Suprapubic skin (tissue), 4 donors: ENCODE data around the gene SYNDIG1.

ENCODE experiments used
- EP300 ChIP-seq: sonication (generic); formaldehyde crosslinking; IDR thresholded peaks from one replicate; pipeline ENCODE4 v1.6.1; 2017; ENCODE audit warnings: antibody characterized with exemption
- POLR2A ChIP-seq, 2 donors: fragments of 450-650 bp; IDR thresholded peaks; one replicate each; pipeline ENCODE4 v1.6.1; 2017; ENCODE audit warnings: antibody characterized with exemption in 2 of 2, mild to moderate bottlenecking in 2 of 2, moderate library complexity in 2 of 2
- POLR2AphosphoS5 ChIP-seq, 3 donors: sonication (generic); formaldehyde crosslinking; IDR thresholded peaks; one replicate each; pipeline ENCODE4 v1.6.1; 2017; ENCODE audit warnings: antibody characterized with exemption in 3 of 3
- TF ChIP-seq, protein P1 (sequence below), 2 donors: fragments of 200-600 bp in 1 of 2; fragments of 450-650 bp in 1 of 2; sonication (generic) in 1 of 2; IDR thresholded peaks; one replicate each; pipeline ENCODE4 v1.5.1; 2016 to 2019; ENCODE audit warnings: antibody characterized with exemption in 2 of 2, mild to moderate bottlenecking in 1 of 2, moderate library complexity in 1 of 2

GRCh38 chr20:24420567-24420966, 48.9 kb upstream of the SYNDIG1 start:
- TF ChIP-seq POLR2A (IDR thresholded peaks at IDR 0.05) (no peak), POLR2AphosphoS5 (IDR thresholded peaks at IDR 0.05) (no peak), EP300 (no peak)
- TF ChIP-seq, protein P1, sequence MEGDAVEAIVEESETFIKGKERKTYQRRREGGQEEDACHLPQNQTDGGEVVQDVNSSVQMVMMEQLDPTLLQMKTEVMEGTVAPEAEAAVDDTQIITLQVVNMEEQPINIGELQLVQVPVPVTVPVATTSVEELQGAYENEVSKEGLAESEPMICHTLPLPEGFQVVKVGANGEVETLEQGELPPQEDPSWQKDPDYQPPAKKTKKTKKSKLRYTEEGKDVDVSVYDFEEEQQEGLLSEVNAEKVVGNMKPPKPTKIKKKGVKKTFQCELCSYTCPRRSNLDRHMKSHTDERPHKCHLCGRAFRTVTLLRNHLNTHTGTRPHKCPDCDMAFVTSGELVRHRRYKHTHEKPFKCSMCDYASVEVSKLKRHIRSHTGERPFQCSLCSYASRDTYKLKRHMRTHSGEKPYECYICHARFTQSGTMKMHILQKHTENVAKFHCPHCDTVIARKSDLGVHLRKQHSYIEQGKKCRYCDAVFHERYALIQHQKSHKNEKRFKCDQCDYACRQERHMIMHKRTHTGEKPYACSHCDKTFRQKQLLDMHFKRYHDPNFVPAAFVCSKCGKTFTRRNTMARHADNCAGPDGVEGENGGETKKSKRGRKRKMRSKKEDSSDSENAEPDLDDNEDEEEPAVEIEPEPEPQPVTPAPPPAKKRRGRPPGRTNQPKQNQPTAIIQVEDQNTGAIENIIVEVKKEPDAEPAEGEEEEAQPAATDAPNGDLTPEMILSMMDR (IDR thresholded peaks at IDR 0.05) = no peak
